Left renal pelvis (tissue), 4 donors: ENCODE measurements around the gene MRO. TPM values are rescaled to one million over a fixed set of nuclear protein-coding genes. Genes with fewer than 3 reads are reported as not detected.
A peak's percentile ranks its signal among the peaks of the same experiment; 100 is the strongest.
"Not testable (repeated sequence)": the region's sequence is repeated elsewhere in the genome, so short reads cannot be mapped to it uniquely, and the experiment has no call there.

Source experiments
- DNase-seq, 4 donors: peaks; one replicate each; pipeline ENCODE4 v3.0.0-alpha.2; 2013; ENCODE audit warnings: low read depth in 4 of 4, low spot score in 3 of 4
- polyA plus RNA-seq, 4 donors: library from polyadenylated mRNA; unstranded; fragments of 120-200 nt; gene quantifications; one replicate each; pipeline ENCODE4 v1.2.1, GENCODE V29; 2013; ENCODE audit not compliant: insufficient read length in 4 of 4

The MRO gene
- polyA plus RNA-seq, 4 donors = 1.0 to 3.0 (median 2.2) TPM

DNA sequence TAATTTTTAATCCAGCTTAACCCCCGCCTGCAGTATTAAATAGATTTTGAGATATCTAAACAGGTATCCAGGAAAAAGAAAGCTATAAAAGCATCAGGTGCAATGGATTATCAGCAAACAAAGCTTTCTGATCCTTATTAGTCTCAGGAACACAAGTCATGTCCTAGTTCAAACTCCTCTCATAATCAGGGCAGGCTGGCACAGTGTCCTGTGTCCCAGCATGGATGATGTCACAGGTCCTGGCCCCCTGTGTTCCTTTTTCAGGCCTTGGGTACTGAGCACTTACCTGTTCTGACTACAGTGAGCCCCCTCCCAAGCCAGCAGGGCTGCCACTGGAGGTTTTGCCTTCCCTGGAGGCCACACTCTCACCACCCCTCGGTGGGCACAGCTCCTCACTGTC is 19.5 kb upstream of the MRO start:
- no peak for DNase-seq

DNA sequence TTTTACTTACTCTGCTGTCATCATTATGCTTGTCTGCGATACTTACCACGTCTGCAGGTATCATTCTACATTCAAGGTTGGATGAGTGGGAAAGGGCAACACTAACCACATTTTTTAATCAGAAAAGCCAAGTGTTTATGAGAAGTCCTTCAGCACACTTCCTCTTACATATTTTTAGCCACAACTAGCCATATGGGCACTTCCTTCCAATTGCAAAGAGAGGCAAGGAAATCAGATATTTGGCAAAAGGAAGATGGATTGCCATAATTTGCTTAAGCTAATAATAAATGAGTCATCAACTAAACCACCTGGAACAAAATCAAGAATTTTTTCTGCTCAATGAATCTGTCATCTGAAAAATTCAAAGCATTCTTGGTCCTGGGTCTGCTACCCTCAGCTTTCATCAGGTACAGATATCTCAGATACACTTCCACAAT is 16.7 kb upstream of the MRO start:
- no peak for DNase-seq

DNA sequence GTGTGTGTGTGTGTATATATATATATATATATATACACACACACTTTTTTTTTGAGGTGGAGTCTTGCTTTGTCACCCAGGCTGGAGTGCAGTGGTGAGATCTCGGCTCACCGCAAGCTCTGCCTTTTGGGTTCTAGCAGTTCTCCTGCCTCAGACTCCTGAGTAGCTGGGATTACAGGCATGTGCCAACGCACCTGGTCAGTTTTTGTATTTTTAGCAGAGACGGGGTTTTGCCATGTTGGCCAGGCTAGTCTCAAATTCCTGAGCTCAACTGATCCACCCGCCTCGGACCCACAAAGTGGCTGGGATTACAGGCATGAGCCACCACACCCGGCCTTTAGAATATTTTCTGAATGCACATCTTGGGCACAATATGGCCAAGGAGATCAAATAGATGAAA is 13.7 kb upstream of the MRO start:
- not testable (repeated sequence) for DNase-seq

DNA sequence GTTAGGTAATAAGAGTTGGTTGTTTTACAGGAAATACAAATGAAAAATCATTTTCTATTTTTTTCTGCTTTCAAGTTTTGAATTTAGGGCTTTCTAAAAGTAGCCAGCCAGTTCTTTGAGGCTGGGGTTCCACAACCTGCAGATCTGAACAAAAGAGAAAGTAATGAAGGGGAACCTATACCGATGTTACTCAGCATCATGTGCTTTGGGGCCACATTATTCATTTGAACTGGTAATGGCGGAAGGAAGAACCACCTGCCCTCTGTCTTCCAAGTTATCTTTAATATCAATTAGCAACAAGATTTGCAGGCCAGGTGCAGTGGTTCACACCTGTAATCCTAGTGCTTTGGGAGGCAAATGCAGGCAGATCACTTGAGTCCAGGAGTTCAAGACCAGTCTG is 12.9 kb upstream of the MRO start:
- no peak for DNase-seq

DNA sequence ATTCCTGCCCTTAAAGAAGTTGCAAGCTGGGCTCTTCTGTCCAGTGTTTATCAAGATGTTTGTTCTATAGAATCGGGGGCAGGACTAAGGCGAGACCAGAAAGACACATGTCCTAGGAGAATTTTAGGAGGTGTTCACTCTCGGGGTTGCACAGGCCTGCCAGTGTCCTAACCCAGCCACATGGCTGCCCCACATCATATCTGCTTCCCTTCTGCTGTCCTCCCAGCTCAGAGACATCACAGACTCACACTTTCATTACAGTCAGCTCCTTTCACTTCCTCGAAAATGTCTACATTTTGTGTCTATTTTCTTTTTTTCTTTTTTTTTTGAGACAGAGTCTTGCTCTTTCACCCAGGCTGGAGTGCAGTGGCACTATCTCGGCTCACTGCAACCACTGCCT is 10.7 kb upstream of the MRO start:
- no peak for DNase-seq

DNA sequence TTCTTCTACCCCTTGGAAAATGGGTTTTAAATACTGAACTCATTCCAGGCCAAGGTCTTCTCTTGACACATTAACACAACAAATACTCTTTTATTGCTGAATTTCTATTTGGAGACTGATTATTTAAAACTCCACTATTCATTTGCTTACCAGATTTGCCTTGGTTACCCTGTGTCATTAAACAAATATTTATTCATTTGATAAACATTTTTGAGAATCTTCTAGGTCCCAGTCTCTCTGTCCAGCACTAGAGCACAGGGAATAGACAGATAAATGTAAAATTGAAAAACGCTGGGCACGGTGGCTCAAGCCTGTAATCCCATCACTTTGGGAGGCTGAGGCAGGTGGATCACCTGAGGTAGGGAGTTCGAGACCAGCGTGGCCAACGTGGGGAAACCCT is 9.8 kb upstream of the MRO start:
- DNase-seq = no peak

DNA sequence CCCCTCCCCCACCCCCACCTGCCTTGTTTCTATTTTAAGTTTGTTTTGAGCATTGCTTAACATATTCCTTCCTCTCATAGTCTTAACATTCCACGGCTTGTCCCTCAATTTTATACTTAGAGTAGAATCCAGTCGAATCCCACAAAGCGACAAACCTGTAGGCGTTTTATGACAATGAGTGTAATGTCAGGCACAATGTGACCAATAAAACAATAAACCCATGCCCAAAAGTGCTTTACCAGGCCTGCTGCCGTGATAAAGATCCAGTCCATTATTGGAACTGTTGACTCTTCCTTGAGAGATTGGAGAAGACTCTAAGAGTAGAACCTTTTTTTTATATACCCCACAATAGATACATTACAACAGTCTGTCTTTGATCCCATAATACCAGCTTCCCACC is 6.2 kb upstream of the MRO start:
- DNase-seq = no peak

DNA sequence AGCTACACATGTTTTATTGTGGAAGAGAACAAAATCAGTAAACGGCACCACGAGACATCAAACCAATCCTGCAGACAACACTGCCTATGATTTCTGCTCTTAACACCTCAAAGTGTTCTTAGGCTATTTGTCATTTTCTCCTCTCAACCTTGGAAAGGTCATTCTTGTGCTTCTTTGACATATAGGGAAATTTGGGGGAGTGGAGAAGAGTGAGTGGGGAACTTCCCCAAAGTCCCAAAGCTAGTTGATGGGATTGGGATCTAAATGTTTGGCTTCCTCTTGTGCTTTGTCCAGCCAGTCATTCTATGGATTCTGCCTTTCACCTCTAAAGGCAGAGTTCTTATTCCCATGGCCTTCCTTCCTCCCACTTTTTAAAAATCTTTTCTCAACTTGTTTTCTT is 5.8 kb upstream of the MRO start:
- no peak for DNase-seq

DNA sequence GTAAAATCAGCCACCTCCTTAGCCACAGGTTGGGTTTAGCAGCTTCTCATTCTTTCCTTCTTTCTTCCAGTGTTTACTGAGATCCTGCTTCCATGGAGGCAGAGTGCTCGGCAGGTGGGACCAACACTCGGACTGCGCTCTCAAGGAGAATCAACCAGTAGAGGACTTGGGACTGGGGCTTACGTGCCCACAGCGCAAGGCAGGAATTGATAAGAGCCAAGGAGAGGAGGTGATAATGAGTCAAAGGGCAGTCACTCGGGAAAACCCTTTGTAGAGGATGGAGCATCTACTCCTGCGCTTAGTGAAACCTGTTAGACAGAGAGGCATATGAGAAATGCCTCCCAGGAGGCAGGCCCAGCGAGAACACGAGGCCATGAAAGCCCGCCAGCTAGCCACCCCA is 2.9 kb upstream of the MRO start:
- DNase-seq = no peak

DNA sequence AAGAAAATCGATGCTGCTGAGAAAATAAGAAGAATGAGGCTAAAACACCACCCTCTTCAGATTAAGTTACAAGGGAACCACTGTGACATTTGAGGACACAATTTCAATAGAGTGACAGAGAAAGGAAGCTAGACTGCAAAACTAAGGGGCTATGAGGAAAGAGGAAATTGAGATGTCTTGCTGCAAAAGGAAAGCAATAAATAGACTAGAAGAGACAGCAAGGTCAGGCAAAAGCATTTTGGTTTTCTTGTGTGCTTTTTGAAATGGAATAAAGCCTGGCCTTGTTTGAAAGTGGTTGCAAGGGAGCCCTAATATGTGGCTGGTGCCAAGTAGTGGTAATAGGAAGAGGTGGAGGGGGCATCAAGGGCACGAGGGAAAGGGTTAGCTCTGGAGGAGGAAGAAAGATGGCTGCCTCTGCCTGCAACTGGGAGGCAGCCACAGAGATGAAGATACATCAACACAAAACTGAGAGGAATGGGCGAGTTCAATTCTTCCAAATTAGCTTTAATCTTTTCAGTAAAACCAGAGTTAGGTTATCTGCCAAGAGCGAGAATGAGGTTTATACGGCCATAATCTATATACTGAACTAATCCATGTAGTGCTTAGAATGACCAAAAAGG is 1.2 kb upstream of the MRO start:
- DNase-seq = no peak

DNA sequence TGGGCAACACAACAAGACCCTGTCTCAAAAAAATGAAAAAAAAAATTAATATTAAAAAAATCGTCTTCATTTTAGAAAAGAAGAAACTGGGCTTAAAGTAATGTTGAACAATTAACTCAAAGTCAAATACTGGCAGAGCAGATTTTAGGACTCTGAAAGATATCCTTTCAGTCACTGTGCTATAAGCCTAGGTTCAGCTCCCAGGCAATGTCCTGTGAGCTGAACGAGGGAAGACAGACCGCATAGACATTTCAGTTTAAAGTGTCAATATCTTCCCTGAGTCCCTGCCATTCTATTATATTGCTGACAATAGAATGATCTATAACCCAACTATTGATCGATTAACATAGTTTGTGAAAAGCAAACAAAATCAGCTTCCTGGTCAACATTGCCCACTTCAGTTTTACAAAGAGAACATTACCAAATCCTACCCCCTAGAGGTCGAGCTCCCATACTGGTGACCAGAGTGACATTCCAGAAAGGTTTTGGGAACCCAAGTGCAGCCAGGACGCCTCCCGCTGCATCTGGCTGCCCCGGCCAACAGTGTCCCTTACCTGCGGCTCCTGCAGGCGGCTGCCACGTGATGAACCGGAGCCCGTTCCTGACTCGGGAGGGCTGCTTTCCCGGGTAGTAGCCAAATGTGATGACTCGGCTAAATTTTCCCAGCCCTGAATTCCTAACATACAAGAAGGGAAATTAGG is 639 bp downstream of the MRO start:
- DNase-seq = peak in 1 of 4 donors; percentile 29

DNA sequence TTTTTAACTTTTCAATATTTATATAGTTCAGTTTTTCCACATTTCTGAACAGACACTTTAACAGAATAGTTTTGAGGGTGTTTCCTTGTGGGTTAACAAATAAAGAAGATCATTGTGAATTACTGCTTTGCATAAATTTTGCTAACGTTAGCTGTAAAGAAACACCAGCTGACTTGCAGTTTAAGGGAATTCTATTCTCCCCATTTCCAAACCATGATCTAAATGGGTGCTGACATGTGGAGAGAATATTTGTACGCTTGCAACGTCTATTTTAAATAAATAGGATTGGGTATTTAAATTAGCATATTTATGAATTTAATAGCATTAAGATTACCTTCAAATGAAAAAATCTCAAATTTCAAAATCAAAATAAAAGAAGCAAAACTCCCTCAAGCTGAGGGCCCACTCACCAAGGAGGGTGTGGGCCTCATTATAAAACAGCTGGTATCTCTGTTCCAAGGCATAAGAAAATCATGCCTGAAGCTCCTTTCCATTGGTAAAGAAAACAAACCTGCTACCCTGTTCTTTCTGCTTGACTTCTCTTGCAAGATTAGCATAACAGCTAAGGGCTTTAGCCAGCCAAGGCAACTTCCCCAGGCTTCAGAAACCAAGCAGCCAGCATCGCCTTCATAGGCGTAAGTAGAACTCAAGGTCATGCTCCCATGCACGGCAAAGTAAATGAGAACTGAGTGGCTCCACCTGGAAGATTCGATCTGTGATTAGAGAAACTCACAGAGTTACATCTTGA is 3.2 kb downstream of the MRO start:
- no peak for DNase-seq

DNA sequence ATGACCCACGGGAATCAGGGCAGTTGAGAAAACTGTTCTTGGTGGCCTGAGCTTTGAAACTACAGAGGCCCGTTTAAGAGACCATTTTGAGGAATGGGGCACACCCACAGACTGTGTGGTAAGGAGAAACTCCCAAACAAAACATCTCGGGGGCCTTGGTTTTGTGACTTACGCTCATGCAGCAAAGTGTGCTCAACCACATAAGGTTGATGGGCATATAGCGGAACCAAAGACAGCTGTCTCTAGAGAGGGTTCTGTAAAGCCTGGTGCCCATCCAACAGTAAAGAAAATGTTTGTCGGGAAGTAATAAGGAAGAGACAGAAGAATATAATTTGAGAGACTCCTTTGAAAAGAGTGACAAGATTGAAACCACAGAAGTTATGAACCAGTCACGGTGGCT is 5.4 kb downstream of the MRO start:
- no peak for DNase-seq

DNA sequence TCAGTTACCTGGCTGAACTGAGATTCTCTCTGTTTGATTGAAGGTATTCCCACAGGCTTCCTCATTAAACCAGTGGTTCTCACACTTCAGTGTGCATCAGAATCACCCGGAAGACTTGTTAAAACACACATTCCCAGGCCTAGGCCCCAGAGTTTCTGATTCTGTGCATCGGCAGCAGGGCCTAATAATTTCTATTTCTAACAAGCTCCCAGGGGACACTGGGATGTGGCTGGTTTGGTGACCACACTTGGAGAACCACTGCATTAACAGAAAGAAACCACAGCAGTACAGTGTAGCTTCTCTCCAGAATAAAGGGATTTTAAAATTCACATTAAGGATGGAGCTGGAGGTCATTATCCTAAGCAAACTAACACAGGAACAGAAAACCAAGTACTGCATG is 6.5 kb downstream of the MRO start:
- DNase-seq = no peak

DNA sequence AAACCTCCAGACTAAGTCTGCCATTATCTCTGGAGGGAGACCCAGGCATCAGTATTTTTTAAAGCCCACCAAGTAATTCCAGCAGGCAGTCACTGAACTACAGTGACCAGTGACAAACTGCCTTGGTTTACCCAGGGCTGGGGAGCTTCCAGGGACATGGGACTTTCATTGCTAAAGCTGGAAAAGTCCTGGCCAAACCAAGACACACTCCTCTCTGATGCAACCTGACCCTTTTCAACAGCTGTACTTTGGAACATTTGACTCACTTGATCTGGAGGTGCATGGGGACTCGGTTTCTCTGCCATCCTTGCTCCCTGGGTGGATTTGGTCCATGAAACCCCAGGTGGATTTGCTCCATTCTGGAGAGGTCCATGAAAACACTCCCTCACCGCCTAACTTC is 7.0 kb downstream of the MRO start:
- no peak for DNase-seq

DNA sequence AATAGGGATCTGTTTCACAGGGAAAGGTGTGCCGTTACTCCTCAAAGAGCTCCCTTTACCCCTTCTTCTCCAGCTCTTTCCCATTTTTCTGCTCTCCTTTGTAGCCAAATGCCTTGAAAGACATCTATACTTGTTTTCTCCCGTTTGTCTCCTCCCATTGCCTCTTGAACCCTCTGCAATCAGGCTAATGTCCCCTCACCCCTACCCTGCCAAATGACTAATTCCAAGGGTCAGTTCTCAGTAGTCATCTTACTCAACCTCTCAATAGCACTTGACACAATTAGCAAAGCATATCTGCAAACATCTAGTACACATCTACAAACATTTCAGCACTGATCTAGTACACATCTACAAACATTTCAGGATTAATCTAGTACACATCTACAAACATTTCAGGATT is 12.6 kb downstream of the MRO start:
- no peak for DNase-seq

DNA sequence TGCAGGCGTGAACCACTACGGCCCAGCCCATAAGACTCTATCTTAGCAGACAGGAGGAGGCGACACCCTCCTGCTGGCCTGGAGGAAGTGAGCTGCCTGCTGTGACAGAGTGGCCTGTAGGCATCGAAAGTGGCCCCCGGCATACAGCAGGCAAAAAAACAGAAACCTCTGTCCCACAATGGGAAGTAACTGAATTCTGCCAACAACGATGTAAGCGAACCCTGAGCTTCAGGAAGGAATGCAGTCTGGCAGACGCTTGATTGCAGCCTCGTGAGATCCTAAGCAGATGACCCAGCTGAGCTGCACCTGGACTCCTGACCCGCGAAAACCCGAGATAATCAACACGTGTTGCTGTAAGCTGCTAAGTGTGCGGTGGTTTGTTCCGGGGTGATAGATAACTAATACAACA is 13.6 kb downstream of the MRO start:
- DNase-seq = no peak

DNA sequence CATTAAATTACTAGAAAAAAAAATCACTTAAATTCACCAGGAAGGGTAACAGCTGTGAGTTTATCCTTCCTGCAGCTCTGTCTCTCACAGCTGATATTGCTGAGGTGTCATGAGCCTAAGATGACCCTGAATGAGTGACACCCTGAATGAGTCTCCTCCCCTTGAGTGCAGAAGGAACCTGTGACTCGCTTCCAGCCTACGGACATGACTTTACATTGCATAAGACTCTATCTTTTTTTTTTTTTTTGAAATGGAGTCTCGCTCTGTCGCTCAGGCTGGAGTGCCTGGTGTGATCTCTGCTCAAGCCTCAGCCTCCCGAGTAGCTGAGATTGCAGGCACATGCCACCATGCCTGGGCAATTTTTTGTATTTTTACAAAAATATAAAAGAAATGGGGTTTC is 14.1 kb downstream of the MRO start:
- no peak for DNase-seq

DNA sequence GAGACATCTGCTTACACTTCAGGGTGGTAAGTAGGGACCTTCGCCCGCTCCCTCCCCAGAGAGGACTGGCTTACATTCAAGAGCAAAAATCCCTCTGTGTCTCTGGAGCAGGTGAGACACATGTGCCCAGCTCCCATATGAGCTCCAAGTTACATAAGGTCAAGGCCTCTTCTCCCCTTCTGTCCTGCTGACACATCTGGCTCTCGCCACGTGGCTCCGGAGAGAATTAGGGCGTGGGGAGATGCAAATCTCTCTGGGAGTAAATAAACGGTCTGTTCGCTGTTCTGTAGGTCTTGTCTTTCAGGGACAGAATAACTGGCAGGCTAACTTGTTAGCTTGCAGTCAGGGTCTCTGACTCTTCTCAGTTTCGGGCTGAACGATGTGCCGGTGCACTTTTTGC is 16.2 kb downstream of the MRO start:
- no peak for DNase-seq

DNA sequence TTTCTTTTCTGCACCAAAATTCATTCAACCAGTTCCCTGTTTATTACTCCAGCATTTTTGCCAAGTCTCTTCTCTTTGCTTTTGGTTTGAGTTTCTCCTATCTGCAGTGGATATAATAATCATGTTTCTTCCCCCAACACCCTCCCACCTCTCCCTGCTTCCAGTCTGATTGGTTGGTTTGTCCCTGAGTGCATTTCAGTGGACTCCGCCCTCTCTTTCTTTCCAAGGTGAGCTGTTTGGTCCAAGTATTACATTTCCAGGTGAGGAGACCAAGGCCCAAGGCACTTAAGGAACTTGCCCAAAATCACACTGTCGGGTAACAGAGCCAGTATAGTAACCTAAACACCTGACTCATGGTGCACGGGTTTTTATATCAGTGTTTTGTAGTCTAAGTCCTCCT is 17.7 kb downstream of the MRO start:
- DNase-seq = no peak

DNA sequence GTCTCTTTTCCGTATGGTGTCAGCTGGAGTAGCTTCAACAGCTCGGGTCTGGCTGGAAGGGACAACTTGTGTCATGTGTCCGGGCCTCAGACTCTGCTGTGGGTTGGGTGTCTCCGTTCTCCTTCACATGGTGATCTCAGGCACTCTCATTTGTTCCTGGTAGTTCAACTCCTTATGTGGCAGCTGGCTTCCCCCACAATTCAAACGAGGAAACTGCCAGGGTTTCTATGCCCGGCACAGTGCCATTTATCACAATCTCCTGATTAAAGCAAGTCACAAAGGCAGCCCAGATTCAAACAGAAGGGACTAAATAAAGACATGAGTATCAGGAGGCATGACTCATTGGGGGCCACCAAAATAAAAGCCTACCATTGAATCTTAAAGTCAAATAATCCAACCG is 22.7 kb downstream of the MRO start:
- no peak for DNase-seq

DNA sequence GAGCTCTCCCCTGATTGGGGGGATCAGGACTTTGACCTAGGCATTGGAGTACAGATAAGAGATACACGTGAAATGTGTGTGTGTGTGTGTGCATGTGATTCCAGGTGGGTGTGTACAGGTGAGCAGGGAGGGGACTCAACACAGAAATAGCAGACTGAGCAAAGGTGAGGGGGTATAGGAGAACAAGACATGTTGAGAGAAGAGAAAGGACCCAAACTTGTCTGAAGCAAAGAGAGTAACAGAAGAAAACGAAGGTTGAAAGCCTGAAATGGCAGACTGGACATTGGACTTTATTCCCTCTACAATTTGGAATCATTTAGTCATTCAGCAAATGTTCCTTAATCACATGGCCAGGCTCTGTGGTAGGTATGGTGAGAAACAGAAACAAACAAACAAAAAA is 23.3 kb downstream of the MRO start:
- no peak for DNase-seq
